ENCODE measurements around the gene ARNT2. TPM values are rescaled to one million over a fixed set of nuclear protein-coding genes. Genes with fewer than 3 reads are reported as not detected.

ARNT2 gene
- total and polyA plus RNA-seq, 2 of the 13 experiments (the other 11 are each of a cell fraction or from before 2014, with no cell fraction given) = 0.69 to 1.7 TPM

DNA sequence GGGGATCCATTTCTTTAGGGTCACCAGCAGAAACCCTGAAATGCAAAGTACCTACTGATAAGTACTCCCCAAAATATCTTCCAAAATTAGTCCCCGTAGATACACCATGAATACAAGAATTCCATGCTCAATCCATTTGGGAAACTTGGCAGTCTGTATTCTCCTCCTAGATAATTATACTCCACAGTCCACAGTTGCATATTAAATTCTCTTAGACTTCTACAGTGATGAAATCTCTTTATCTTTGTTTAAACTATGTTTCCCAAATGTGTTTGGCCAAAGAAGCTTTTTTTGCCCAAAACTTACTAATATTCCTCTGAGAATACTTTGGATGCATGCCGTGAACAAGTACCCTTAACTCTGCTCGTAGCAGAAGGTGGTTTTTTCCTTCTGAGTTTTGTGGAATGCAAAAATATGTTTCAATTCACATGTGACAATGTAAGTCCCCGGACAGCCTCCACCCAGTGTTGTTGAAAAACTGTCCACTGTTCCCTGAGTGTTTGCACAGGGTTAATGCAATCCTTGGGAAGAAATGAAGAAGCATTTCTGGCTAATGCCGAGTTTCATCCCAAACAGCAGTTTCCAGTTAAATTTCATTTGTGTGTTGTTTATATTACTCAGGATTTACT is 126.7 kb downstream of the ARNT2 start (continued):
- TF ChIP-seq, protein P1, sequence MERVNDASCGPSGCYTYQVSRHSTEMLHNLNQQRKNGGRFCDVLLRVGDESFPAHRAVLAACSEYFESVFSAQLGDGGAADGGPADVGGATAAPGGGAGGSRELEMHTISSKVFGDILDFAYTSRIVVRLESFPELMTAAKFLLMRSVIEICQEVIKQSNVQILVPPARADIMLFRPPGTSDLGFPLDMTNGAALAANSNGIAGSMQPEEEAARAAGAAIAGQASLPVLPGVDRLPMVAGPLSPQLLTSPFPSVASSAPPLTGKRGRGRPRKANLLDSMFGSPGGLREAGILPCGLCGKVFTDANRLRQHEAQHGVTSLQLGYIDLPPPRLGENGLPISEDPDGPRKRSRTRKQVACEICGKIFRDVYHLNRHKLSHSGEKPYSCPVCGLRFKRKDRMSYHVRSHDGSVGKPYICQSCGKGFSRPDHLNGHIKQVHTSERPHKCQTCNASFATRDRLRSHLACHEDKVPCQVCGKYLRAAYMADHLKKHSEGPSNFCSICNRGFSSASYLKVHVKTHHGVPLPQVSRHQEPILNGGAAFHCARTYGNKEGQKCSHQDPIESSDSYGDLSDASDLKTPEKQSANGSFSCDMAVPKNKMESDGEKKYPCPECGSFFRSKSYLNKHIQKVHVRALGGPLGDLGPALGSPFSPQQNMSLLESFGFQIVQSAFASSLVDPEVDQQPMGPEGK (CRISPR knock-in tag; IDR thresholded peaks at IDR 0.05) = no peak

GRCh38 chr15:80531388-80531787 is 127.2 kb downstream of the ARNT2 start:
- Histone ChIP-seq H3K27me3 (ENCODE audit: control insufficient read depth in 1 of 2, insufficient read depth in 2 of 2, low read length in 2 of 2) (no peaks in the 10 kb centered on the region; a peak in 1 of 5 replicates), H3K9ac (ENCODE audit: insufficient read depth, low read depth, low read length) (no peak overlapping the region), H3K79me2 (ENCODE audit: insufficient read depth, low read length) (no peaks in the 10 kb centered on the region), H3K9me3 (ENCODE audit: low read length) (no peaks in the 10 kb centered on the region), H3K27ac (ENCODE audit: extremely low read length, insufficient read depth, low read length) (no peak overlapping the region), H3K4me2 (ENCODE audit: low read depth, low read length) (no peak overlapping the region), H2AFZ (ENCODE audit: low read length) (no peak overlapping the region), H3K4me3 (replicated peaks in 1 of 3; ENCODE audit: insufficient read depth in 1 of 3, low read depth in 2 of 3, low read length in 3 of 3) (no peak overlapping the region), H3K36me3 (replicated peaks in 1 of 2; ENCODE audit: control insufficient read depth in 1 of 2, insufficient read depth in 2 of 2, low read length in 2 of 2) (no peaks in the 10 kb centered on the region), H3K4me1 (ENCODE audit: insufficient read depth, low read length) (peaks cover 17% of the 10 kb centered on the region), H4K20me1 (ENCODE audit: insufficient read depth, low read length) (no peaks in the 10 kb centered on the region)
- ATAC-seq (no peak), FAIRE-seq (no peak), DNase-seq (ENCODE audit: low spot score) (no peak)
- in situ Hi-C loops (cut with HindIII; ENCODE audit: extremely low pct_ligation_motif_present, low pct_unique_long_range_greater_than_20kb) (no loop called here), intact Hi-C loops (cut with micrococcal nuclease; ENCODE audit: unreplicated experiment) (no loop called here)
- BruUV-seq (replicated peaks) = no TSS peak
- POLR2A ChIA-PET = no interaction called here
- CTCF ChIA-PET (ENCODE audit: low intra/inter-chr PET ratio, low total read pairs) = no interaction called here
- 64% methylated on average over 3 of the region's 3 CpGs for WGBS (ENCODE audit: low lambda C conversion rate)
- TF ChIP-seq, protein P2, sequence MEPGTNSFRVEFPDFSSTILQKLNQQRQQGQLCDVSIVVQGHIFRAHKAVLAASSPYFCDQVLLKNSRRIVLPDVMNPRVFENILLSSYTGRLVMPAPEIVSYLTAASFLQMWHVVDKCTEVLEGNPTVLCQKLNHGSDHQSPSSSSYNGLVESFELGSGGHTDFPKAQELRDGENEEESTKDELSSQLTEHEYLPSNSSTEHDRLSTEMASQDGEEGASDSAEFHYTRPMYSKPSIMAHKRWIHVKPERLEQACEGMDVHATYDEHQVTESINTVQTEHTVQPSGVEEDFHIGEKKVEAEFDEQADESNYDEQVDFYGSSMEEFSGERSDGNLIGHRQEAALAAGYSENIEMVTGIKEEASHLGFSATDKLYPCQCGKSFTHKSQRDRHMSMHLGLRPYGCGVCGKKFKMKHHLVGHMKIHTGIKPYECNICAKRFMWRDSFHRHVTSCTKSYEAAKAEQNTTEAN (CRISPR knock-in tag; conservative IDR thresholded peaks at IDR 0.05) = no peak
- TF ChIP-seq HDAC2 (CRISPR knock-in tag; IDR thresholded peaks at IDR 0.05) = no peak
- TF ChIP-seq CBFB (CRISPR knock-in tag; IDR thresholded peaks at IDR 0.05) = no peak
- TF ChIP-seq ZSCAN31 (CRISPR knock-in tag; IDR thresholded peaks at IDR 0.05; ENCODE audit: low read depth) = no peak
- no peak for TF ChIP-seq ZNF556 (CRISPR knock-in tag; IDR thresholded peaks at IDR 0.05; ENCODE audit: borderline replicate concordance)
- TF ChIP-seq CBX2 (IDR thresholded peaks at IDR 0.05; ENCODE audit: low read depth, low read length) = no peak
- TF ChIP-seq CBX2 (CRISPR knock-in tag; IDR thresholded peaks at IDR 0.05; ENCODE audit: low read depth) = no peak
- TF ChIP-seq, protein P3, sequence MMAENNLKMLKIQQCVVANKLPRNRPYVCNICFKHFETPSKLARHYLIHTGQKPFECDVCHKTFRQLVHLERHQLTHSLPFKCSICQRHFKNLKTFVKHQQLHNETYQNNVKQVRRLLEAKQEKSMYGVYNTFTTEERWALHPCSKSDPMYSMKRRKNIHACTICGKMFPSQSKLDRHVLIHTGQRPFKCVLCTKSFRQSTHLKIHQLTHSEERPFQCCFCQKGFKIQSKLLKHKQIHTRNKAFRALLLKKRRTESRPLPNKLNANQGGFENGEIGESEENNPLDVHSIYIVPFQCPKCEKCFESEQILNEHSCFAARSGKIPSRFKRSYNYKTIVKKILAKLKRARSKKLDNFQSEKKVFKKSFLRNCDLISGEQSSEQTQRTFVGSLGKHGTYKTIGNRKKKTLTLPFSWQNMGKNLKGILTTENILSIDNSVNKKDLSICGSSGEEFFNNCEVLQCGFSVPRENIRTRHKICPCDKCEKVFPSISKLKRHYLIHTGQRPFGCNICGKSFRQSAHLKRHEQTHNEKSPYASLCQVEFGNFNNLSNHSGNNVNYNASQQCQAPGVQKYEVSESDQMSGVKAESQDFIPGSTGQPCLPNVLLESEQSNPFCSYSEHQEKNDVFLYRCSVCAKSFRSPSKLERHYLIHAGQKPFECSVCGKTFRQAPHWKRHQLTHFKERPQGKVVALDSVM (CRISPR knock-in tag; IDR thresholded peaks at IDR 0.05) = no peak
- TF ChIP-seq ZSCAN5A (CRISPR knock-in tag; IDR thresholded peaks at IDR 0.05; ENCODE audit: borderline replicate concordance) = no peak
- no peak for TF ChIP-seq LCORL (IDR thresholded peaks at IDR 0.05)
- no peak for TF ChIP-seq LCORL (CRISPR knock-in tag; IDR thresholded peaks at IDR 0.05)
- TF ChIP-seq ZNF761 (CRISPR knock-in tag; conservative IDR thresholded peaks at IDR 0.05) = no peak
- no peak for TF ChIP-seq ZNF773 (CRISPR knock-in tag; IDR thresholded peaks at IDR 0.05; ENCODE audit: borderline replicate concordance)
- no peak for TF ChIP-seq DDIT3 (CRISPR knock-in tag; IDR thresholded peaks at IDR 0.05)
- no peak for TF ChIP-seq RARA (CRISPR knock-in tag; IDR thresholded peaks at IDR 0.05)

Data from HepG2 (cell line).